GM21423 (cell line): ENCODE measurements around the gene DLGAP5.

Experiments
- ATAC-seq: cut with Tn5 transposase; IDR thresholded peaks from one replicate; pipeline ENCODE4 v1.9.1; 2021; ENCODE audit warnings: mild to moderate bottlenecking, moderate library complexity; ENCODE audit not compliant: unreplicated experiment

Gene DLGAP5

GRCh38 chr14:55191203-55192053 lies at the start of gene DLGAP5:
TSS of gene DLGAP5 (minus strand) at chr14:55191585. CDS start at chr14:55189179, 2,406 bp downstream.
- peak; percentile 94 for ATAC-seq

DNA sequence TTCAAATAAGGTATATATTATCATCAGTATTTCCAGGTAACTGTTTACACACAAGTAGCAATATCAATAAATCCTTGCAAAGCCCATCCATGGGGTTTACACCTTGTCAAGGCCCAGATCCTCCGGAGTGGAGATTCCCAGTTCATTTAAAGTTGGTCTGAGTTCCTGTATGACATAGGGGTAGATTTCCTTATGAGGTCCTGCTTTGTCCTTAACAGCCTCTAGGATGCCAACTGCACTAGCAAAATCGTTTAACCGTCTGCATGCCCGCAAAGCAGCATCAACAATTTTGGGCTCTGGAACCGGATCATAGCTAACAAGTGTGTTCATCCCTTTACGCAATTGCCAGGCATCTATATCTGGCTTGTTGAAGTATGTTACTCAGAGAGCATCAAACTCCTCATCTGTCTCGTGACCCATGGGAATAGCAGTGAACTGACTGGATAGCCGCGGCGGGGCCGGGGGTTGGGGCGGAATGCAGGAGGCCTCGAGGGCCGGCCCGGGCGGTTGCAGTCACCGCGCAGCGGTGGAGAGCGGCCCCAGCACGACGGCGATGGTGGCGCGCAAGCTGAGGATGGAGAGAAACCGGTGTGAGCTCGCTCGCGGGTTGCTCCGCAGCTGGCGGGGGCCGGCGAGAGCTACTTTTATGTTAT lies 49.3 kb upstream of the DLGAP5 start:
- ATAC-seq, result no peak

- no peak for ATAC-seq
Measured at GRCh38 chr14:55239320-55239719, 47.9 kb upstream of the DLGAP5 start.

GRCh38 chr14:55238019-55238680 lies 46.8 kb upstream of the DLGAP5 start:
- ATAC-seq, result no peak

- no peak for ATAC-seq
Measured at GRCh38 chr14:55233591-55233990, 42.2 kb upstream of the DLGAP5 start.

- no peak for ATAC-seq
Measured at GRCh38 chr14:55228261-55228660, 36.9 kb upstream of the DLGAP5 start.

GRCh38 chr14:55223364-55223763 lies 32.0 kb upstream of the DLGAP5 start:
- ATAC-seq, result no peak

GRCh38 chr14:55221968-55222367 lies 30.6 kb upstream of the DLGAP5 start:
- no peak for ATAC-seq

GRCh38 chr14:55221186-55221585 lies 29.8 kb upstream of the DLGAP5 start:
- ATAC-seq, result no peak

- ATAC-seq, result no peak
Measured at GRCh38 chr14:55220230-55220629, 28.8 kb upstream of the DLGAP5 start.

DNA sequence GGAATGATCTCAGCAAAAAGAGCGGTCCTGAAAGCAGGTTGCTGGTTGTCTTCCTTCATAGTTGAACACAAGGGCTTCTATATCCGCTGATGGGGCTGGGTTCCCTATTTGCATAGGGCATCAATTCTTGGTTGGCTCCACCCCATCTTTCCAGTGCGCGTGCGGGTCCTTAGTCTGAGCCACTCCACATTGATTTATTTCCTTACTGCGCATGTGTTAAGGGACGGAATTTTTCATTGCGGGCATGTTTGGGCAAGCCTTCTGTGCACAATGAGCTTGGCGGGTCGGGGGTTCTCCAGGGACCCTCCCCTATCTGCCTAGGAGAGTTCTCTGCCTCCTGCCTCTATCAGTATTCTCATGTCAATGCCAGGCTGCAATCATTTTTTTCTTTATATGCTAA lies 21.2 kb upstream of the DLGAP5 start:
- no peak for ATAC-seq

DNA sequence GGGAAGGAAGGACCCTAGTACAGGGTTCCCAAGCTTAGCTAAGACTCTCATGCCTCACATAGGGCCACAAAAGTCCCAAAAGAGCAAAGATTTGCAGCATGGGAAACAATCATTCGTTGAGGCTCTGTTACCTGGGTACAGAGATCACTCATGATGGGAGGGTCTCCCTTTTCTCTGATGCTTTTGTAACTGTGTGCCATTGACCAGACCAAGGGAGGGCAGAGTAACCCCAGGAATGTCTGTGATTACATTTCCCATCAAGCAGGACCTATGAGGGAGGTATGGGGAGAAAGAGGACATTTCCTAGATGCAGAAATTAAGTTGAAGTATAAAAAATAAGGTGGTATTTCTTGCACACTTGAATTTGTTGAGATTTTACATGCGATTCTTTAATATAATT lies 16.4 kb upstream of the DLGAP5 start:
- no peak for ATAC-seq

- no peak for ATAC-seq
Measured at GRCh38 chr14:55206175-55206693, 14.8 kb upstream of the DLGAP5 start.

DNA sequence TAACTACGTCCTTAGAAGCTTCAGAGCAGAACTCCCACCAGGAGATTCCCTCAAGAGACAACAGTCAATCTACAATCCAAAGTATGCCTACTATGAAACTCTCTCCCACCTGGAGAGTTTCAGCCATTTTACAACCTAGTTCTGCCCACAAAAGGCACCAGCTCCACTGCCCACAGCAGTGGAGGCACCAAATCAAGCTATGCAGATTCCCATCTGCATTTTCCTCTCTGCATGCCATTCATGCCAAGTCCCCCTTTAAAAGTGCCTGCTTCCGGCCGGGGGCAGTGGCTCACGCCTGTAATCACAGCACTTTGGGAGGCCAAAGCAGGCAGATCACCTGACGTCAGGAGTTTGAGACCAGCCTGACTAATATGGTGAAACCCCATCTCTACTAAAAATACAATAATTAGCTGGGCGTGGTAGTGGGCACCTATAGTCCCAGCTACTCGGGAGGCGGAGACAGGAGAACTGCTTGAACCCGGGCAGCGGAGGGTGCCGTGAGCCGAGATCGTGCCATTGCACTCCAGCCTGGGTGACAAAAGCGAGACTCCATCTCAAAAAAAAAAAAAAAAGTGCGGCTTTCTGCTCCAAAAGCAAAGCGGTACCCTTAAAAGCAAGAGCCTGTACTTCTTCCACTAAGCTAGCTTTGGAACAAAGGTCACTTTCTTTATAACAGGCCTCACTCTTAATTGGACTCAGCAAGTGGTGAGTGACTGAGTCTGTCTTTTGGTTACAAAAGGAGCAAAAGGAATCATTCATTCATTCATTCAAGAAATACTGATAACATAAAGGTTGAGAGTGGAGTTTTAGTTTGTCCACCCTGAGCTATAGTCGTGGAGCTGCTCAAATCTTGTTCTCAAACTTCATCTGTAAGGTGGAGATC lies 10.1 kb upstream of the DLGAP5 start:
- no peak for ATAC-seq

DNA sequence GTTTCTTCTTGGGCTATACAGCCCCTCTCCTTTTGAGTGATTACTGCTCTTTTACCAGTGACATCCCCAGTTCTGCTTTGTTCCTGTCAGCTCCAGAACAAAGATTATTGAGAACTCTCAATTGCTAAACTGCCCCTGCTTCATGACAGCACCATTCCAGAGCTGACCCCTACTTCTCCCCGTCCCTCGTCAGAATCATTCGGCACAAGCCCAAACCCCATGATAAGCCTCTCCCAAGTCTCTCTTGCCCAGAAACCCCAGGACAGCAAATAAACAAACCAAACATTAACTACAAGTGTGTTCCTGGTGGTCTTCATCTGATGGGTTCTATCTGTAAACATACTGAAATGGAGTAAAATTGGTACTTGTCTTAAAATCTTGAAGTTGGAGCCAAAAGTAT lies 9.3 kb upstream of the DLGAP5 start:
- no peak for ATAC-seq

DNA sequence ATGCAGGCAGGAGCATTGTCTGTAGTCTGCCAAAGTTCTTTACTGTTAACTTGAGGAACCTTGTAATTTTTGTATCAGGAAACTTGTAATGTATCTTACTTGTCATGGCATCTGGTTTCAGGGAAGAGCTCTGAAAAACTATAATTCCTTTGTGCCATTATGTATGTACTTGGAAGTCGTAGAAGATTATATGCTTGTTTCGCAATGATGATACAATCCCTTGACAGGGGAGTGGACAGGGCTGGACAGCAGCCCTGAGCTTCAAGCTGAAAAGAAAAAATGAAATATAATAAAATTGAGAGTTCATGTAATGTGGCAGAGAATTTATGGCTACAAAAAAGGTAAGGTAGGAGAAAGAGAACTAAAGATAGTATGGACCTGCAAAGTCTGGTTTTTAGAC lies 7.4 kb upstream of the DLGAP5 start:
- no peak for ATAC-seq

DNA sequence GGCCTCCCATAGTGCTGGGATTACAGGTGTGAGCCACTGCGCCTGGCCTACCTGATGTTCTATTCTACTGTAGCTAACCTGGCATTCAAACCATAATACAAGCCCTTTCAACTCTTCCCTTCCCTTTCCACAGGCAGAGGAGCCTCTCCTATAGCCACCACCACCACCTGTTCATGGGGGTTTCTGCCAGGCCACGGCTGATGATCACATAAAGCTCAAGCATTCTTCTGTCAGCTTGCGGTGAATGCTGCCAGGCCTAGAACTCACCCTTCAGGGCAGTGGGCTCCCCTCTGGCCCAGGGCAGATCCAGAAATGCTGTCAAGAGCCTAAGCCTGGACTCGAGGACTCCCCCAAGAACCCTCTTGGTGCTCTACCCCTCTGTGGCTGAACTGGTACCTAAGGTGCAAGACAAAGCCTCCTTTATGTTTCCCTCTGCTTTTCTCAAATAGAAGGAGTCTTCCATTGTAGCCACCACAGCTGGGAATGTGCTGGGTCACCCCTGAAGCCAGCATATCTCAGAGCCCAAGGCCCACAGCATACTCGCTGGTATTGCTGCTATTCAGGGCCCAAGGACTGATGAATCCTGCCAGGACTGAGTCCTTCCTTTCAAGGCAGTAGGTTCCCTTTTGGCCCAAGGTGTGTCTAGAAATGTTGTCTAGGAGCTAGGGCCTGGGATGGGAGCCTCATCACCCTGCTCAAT lies 3.4 kb upstream of the DLGAP5 start:
- no peak for ATAC-seq

- ATAC-seq, result no peak
Measured at GRCh38 chr14:55192054-55192621, 753 bp upstream of the DLGAP5 start.

- no peak for ATAC-seq
Measured at GRCh38 chr14:55190906-55191202, 531 bp downstream of the DLGAP5 start.
